Tibial nerve (tissue), 3 donors: ENCODE results near the gene LILRB3.

Experiments
- POLR2A ChIP-seq, 2 donors: fragments of 450-650 bp; IDR thresholded peaks; one replicate each; pipeline ENCODE4 v1.6.1; 2017; ENCODE audit warnings: antibody characterized with exemption in 2 of 2, mild to moderate bottlenecking in 2 of 2, moderate library complexity in 2 of 2
- TF ChIP-seq, protein P1 (sequence below), 5 experiments: fragments of 200-600 bp in 3 of 5; fragments of 450-650 bp in 2 of 5; sonication (generic) in 3 of 5; IDR thresholded peaks; one replicate each; pipeline ENCODE4 v1.5.1; 2016 to 2019; ENCODE audit warnings: antibody characterized with exemption in 5 of 5, mild to moderate bottlenecking in 3 of 5, moderate library complexity in 2 of 5

GRCh38 chr19:54168174-54168917 is 54.5 kb downstream of the LILRB3 start:
- TF ChIP-seq, protein P1, sequence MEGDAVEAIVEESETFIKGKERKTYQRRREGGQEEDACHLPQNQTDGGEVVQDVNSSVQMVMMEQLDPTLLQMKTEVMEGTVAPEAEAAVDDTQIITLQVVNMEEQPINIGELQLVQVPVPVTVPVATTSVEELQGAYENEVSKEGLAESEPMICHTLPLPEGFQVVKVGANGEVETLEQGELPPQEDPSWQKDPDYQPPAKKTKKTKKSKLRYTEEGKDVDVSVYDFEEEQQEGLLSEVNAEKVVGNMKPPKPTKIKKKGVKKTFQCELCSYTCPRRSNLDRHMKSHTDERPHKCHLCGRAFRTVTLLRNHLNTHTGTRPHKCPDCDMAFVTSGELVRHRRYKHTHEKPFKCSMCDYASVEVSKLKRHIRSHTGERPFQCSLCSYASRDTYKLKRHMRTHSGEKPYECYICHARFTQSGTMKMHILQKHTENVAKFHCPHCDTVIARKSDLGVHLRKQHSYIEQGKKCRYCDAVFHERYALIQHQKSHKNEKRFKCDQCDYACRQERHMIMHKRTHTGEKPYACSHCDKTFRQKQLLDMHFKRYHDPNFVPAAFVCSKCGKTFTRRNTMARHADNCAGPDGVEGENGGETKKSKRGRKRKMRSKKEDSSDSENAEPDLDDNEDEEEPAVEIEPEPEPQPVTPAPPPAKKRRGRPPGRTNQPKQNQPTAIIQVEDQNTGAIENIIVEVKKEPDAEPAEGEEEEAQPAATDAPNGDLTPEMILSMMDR (IDR thresholded peaks at IDR 0.05), result peak; percentile 78 to 95 (median 83)
- TF ChIP-seq POLR2A (IDR thresholded peaks at IDR 0.05), result no peak
